ENCODE data around the gene MAP3K10. TPM values are rescaled to one million over a fixed set of nuclear protein-coding genes. Genes with fewer than 3 reads are reported as not detected.

The MAP3K10 gene
- total and polyA plus RNA-seq, 2 of the 13 experiments (the other 11 are each of a cell fraction or from before 2014, with no cell fraction given), result 3.4 to 5.0 TPM

GRCh38 chr19:40231544-40232424 is 40.6 kb downstream of the MAP3K10 start (continued):
- peak; percentile 76; the same call in 1 of the 2 replicates for TF ChIP-seq ZZZ3 (CRISPR knock-in tag; IDR thresholded peaks at IDR 0.05; ENCODE audit: borderline replicate concordance)
- TF ChIP-seq SAFB2 (CRISPR knock-in tag; IDR thresholded peaks at IDR 0.05; ENCODE audit: borderline replicate concordance, low read depth), result peak; percentile 30; the same call in 1 of the 2 replicates
- 0 out of 2 replicates have a peak, but pooled peaks have one; percentile 30 for TF ChIP-seq HNF1A (IDR thresholded peaks at IDR 0.05; ENCODE audit: low read depth)
- TF ChIP-seq HNF1A (CRISPR knock-in tag; IDR thresholded peaks at IDR 0.05; ENCODE audit: borderline replicate concordance), result peak; percentile 84
- TF ChIP-seq NR0B2 (CRISPR knock-in tag; IDR thresholded peaks at IDR 0.05), result 0 out of 2 replicates have a peak, but pooled peaks have one; percentile 57
- TF ChIP-seq DPF2 (CRISPR knock-in tag; IDR thresholded peaks at IDR 0.05; ENCODE audit: borderline replicate concordance, low read depth), result no peak; the same call in 1 of the 2 replicates
- TF ChIP-seq SOX5 (CRISPR knock-in tag; IDR thresholded peaks at IDR 0.05; ENCODE audit: borderline replicate concordance), result peak; percentile 74
- no peak for TF ChIP-seq SETDB1 (CRISPR knock-in tag; IDR thresholded peaks at IDR 0.05; ENCODE audit: borderline replicate concordance)
- TF ChIP-seq TP53 (CRISPR knock-in tag; conservative IDR thresholded peaks at IDR 0.05), result no peak
- TF ChIP-seq DNMT3B (CRISPR knock-in tag; conservative IDR thresholded peaks at IDR 0.05), result no peak
- TF ChIP-seq ATF2 (CRISPR knock-in tag; IDR thresholded peaks at IDR 0.05), result peak; percentile 78; the same call in 1 of the 2 replicates
- no peak for TF ChIP-seq HDAC6 (IDR thresholded peaks at IDR 0.05; ENCODE audit: low read depth, low read length)
- 0 out of 2 replicates have a peak, but pooled peaks have one; percentile 49 for TF ChIP-seq ZNF335 (CRISPR knock-in tag; IDR thresholded peaks at IDR 0.05)
- TF ChIP-seq ZNF850 (CRISPR knock-in tag; conservative IDR thresholded peaks at IDR 0.05), result no peak
- TF ChIP-seq ZNF792 (CRISPR knock-in tag; IDR thresholded peaks at IDR 0.05), result peak; percentile 86; the same call in 1 of the 2 replicates
- no peak for TF ChIP-seq ZNF670 (CRISPR knock-in tag; IDR thresholded peaks at IDR 0.05; ENCODE audit: borderline replicate concordance)
- TF ChIP-seq ZNF549 (CRISPR knock-in tag; IDR thresholded peaks at IDR 0.05), result no peak
- no peak for TF ChIP-seq NR2F2 (IDR thresholded peaks at IDR 0.05; ENCODE audit: borderline replicate concordance, low read depth)
- peak; percentile 39; the same call in 1 of the 2 replicates for TF ChIP-seq CEBPG (CRISPR knock-in tag; IDR thresholded peaks at IDR 0.05)
- TF ChIP-seq SMC3 (IDR thresholded peaks at IDR 0.05; ENCODE audit: low read length), result no peak
- TF ChIP-seq E2F2 (CRISPR knock-in tag; IDR thresholded peaks at IDR 0.05; ENCODE audit: borderline replicate concordance), result 0 out of 2 replicates have a peak, but pooled peaks have one; percentile 27
- peak; percentile 44; the same call in 1 of the 2 replicates for TF ChIP-seq BCL6 (CRISPR knock-in tag; IDR thresholded peaks at IDR 0.05)
- TF ChIP-seq KAT8 (CRISPR knock-in tag; IDR thresholded peaks at IDR 0.05), result peak; percentile 95

Data from HepG2 (cell line).